ENCODE data around the gene GRK2.

- TF ChIP-seq CTCF (IDR thresholded peaks at IDR 0.05), result no peak
- TF ChIP-seq POLR2A (IDR thresholded peaks at IDR 0.05), result no peak
Measured at GRCh38 chr11:67314218-67314617, 47.9 kb downstream of the GRK2 start.

Measured in heart left ventricle (tissue), 13 donors.